GM12878 (cell line): ENCODE measurements around the gene SPI1. TPM values are rescaled to one million over a fixed set of nuclear protein-coding genes. Genes with fewer than 3 reads are reported as not detected.
A peak's percentile ranks its signal among the peaks of the same experiment; 100 is the strongest.

Experiments used
- ATF7 ChIP-seq: fragments of 450-650 bp; IDR thresholded peaks from 2 replicates; pipeline ENCODE4 v1.6.1; 2016; ENCODE audit warnings: low read depth, mild to moderate bottlenecking
- BACH1 ChIP-seq: fragments of 450-650 bp; IDR thresholded peaks from 2 replicates; pipeline ENCODE4 v1.6.1; 2017; ENCODE audit warnings: mild to moderate bottlenecking, borderline replicate concordance
- BCLAF1 ChIP-seq: fragments of 450-650 bp; IDR thresholded peaks from 2 replicates; pipeline ENCODE4 v1.6.1; 2017; ENCODE audit warnings: antibody characterized with exemption, mild to moderate bottlenecking, moderate library complexity
- CREM ChIP-seq: IDR thresholded peaks from 2 replicates; pipeline ENCODE4 v1.6.1; 2014; ENCODE audit warnings: antibody characterized with exemption, low read depth
- EED ChIP-seq: sonication (generic); IDR thresholded peaks from 2 replicates; pipeline ENCODE4 v1.6.1; 2016; ENCODE audit warnings: antibody characterized with exemption, low read depth
- EGR1 ChIP-seq, 2 experiments: IDR thresholded peaks; 1 replicate in 1 of 2; 2 replicates in 1 of 2; pipeline ENCODE4 v1.6.1; 2011 to 2012; ENCODE audit warnings: low read depth in 2 of 2, low read length in 2 of 2, borderline replicate concordance in 1 of 2, mild to moderate bottlenecking in 1 of 2, moderate library complexity in 1 of 2
- ELK1 ChIP-seq: IDR thresholded peaks from 2 replicates; pipeline ENCODE4 v1.6.1; 2012; ENCODE audit warnings: low read depth, low read length, improper control_type of control experiment
- IKZF1 ChIP-seq: fragments of 450-650 bp; conservative IDR thresholded peaks from 2 replicates; pipeline ENCODE4 v1.6.1; 2017; ENCODE audit warnings: antibody characterized with exemption, mild to moderate bottlenecking
- IKZF2 ChIP-seq, 2 experiments: fragments of 450-650 bp; IDR thresholded peaks; 2 replicates each; pipeline ENCODE4 v1.6.1; 2017; ENCODE audit warnings: mild to moderate bottlenecking in 2 of 2, moderate library complexity in 2 of 2
- JUND ChIP-seq: IDR thresholded peaks from 2 replicates; pipeline ENCODE4 v1.6.1; 2012; ENCODE audit warnings: low read depth, mild to moderate bottlenecking, low read length, improper control_type of control experiment, moderate library complexity
- LARP7 ChIP-seq: fragments of 450-650 bp; IDR thresholded peaks from 2 replicates; pipeline ENCODE4 v1.6.1; 2017; ENCODE audit warnings: mild to moderate bottlenecking
- NFYB ChIP-seq: IDR thresholded peaks from 2 replicates; pipeline ENCODE4 v1.6.1; 2011; ENCODE audit warnings: low read depth, mild to moderate bottlenecking, low read length, improper control_type of control experiment, moderate library complexity; ENCODE audit not compliant: insufficient read depth
- POU2F2 ChIP-seq: IDR thresholded peaks from 3 replicates; pipeline ENCODE4 v1.6.1; 2011; ENCODE audit warnings: low read depth, mild to moderate bottlenecking, low read length, borderline replicate concordance
- RELA ChIP-seq: fragments of 450-650 bp; IDR thresholded peaks from 2 replicates; pipeline ENCODE4 v1.8.0; 2014; ENCODE audit warnings: borderline replicate concordance; ENCODE audit not compliant: partially characterized antibody
- RELB ChIP-seq: fragments of 450-650 bp; IDR thresholded peaks from 2 replicates; pipeline ENCODE4 v1.6.1; 2017; ENCODE audit warnings: low read depth, mild to moderate bottlenecking, moderate library complexity
- SRF ChIP-seq, 2 experiments: IDR thresholded peaks; 2 replicates each; pipeline ENCODE4 v1.6.1; 2011; ENCODE audit warnings: low read depth in 2 of 2, low read length in 2 of 2, mild to moderate bottlenecking in 1 of 2, moderate library complexity in 1 of 2
- TCF3 ChIP-seq: IDR thresholded peaks from 2 replicates; pipeline ENCODE4 v1.6.1; 2012; ENCODE audit warnings: low read depth, mild to moderate bottlenecking, low read length, borderline replicate concordance; ENCODE audit not compliant: insufficient read depth
- ZBED1 ChIP-seq: IDR thresholded peaks from 2 replicates; pipeline ENCODE4 v1.6.1; 2016; ENCODE audit warnings: borderline replicate concordance
- ZNF687 ChIP-seq: fragments of 450-650 bp; IDR thresholded peaks from 2 replicates; pipeline ENCODE4 v1.6.1; 2017; ENCODE audit warnings: mild to moderate bottlenecking, moderate library complexity
- polyA plus RNA-seq, 11 experiments: library from polyadenylated mRNA; depleted of rRNA in 4 of 11; unstranded in 6 of 11; stranded (reverse) in 5 of 11; fragments of >200 nt; fragmentation: Nextera tagmentation in 4 of 11; fragmentation: Illumina TruSeq in 1 of 11; extraction: Ambion mirVana in 4 of 11; extraction: Trizol in 1 of 11; gene quantifications; 1 replicate in 1 of 11; 2 replicates in 10 of 11; pipeline versions ENCODE4 v1.2.1 to v1.2.3, GENCODE V29; 2011 to 2016; ENCODE audit warnings: inconsistent platforms in 2 of 11, missing spikeins in 2 of 11, low read depth in 1 of 11
- total RNA-seq, 4 experiments: library from RNA; depleted of rRNA in 3 of 4; stranded (reverse); fragments of >200 nt in 3 of 4; fragmentation: Illumina TruSeq in 1 of 4; extraction: Trizol in 1 of 4; gene quantifications; 2 replicates each; pipeline versions ENCODE4 v1.2.1 to v1.2.3, GENCODE V29; 2013 to 2021

The SPI1 gene
- total and polyA plus RNA-seq, 10 of the 15 experiments (the other 5 are each of a cell fraction or from before 2014, with no cell fraction given), result 0.05 to 31.1 (median 9.7) TPM

- peak; percentile 80 for TF ChIP-seq ZNF687
- TF ChIP-seq POU2F2, result peak; percentile 99
- TF ChIP-seq BACH1, result peak; percentile 18; the same call in 1 of the 2 replicates
- peak; percentile 76; the same call in 1 of the 2 replicates for TF ChIP-seq TCF3
- TF ChIP-seq LARP7, result 0 out of 2 replicates have a peak, but pooled peaks have one; percentile 25
- TF ChIP-seq ATF7, result peak; percentile 96
- 0 out of 3 replicates have a peak, but pooled peaks of 1 of the 2 experiments have one; percentile 10 for TF ChIP-seq EGR1 (IDR thresholded peaks at IDR 0.05; ENCODE audit: borderline replicate concordance in 1 of 2, low read depth in 2 of 2, low read length in 2 of 2)
- TF ChIP-seq JUND, result 0 out of 2 replicates have a peak, but pooled peaks have one; percentile 28
- 0 out of 2 replicates have a peak, but pooled peaks have one; percentile 30 for TF ChIP-seq RELB
- TF ChIP-seq IKZF2 (IDR thresholded peaks at IDR 0.05), result peak; percentile 35 to 46; a peak in 1 of 4 replicates
- 0 out of 2 replicates have a peak, but pooled peaks have one; percentile 10 for TF ChIP-seq ZBED1
- no peak for TF ChIP-seq BCLAF1
- TF ChIP-seq NFYB, result no peak
- peak; percentile 62 for TF ChIP-seq IKZF1
- TF ChIP-seq RELA, result no peak
- no peak for TF ChIP-seq SRF (IDR thresholded peaks at IDR 0.05; ENCODE audit: low read depth in 2 of 2, low read length in 2 of 2)
- TF ChIP-seq ELK1, result no peak
- TF ChIP-seq EED, result peak; percentile 36; the same call in 1 of the 2 replicates
- peak; percentile 70; the same call in 1 of the 2 replicates for TF ChIP-seq CREM
Observed at GRCh38 chr11:47378010-47378835, at the start of gene SPI1 (continued).
